HepG2 (cell line): ENCODE data around the gene CAPN9. TPM values are rescaled to one million over a fixed set of nuclear protein-coding genes. Genes with fewer than 3 reads are reported as not detected.

ENCODE experiments used
- ATM ChIP-seq: fragments of 450-650 bp; IDR thresholded peaks from 2 replicates; pipeline ENCODE4 v1.7.1; 2017; ENCODE audit warnings: mild to moderate bottlenecking, borderline replicate concordance
- CAMTA2 ChIP-seq: sonication (generic); formaldehyde crosslinking; IDR thresholded peaks from 2 replicates; pipeline ENCODE4 v1.4.0; 2020; ENCODE audit warnings: mild to moderate bottlenecking, missing genetic modification reagents, borderline replicate concordance
- CEBPB ChIP-seq: IDR thresholded peaks from 2 replicates; pipeline ENCODE4 v1.6.1; 2011; ENCODE audit warnings: low read depth, low read length, improper control_type of control experiment, borderline replicate concordance
- DNMT1 ChIP-seq: sonication (generic); formaldehyde crosslinking; IDR thresholded peaks from 2 replicates; pipeline ENCODE4 v1.5.1; 2020; ENCODE audit warnings: mild to moderate bottlenecking, missing genetic modification reagents
- ESRRA ChIP-seq: sonication (generic); formaldehyde crosslinking; IDR thresholded peaks from 2 replicates; pipeline ENCODE4 v1.5.1; 2020; ENCODE audit warnings: mild to moderate bottlenecking, low read depth, missing genetic modification reagents
- FOSL2 ChIP-seq: sonication (generic); formaldehyde crosslinking; IDR thresholded peaks from 2 replicates; pipeline ENCODE4 v1.4.0; 2020; ENCODE audit warnings: missing genetic modification reagents
- FOXK1 ChIP-seq: sonication (generic); formaldehyde crosslinking; IDR thresholded peaks from 2 replicates; pipeline ENCODE4 v1.4.0; 2020; ENCODE audit warnings: low read depth, missing genetic modification reagents, borderline replicate concordance
- HNRNPLL ChIP-seq: fragments of 200-400 bp; formaldehyde crosslinking; IDR thresholded peaks from 2 replicates; pipeline ENCODE4 v1.6.1; 2017; ENCODE audit warnings: mild to moderate bottlenecking, low read depth, low read length; ENCODE audit not compliant: poor library complexity, severe bottlenecking
- HOXA3 ChIP-seq: sonication (generic); formaldehyde crosslinking; IDR thresholded peaks from 2 replicates; pipeline ENCODE4 v1.5.0; 2020; ENCODE audit warnings: missing genetic modification reagents
- HOXA5 ChIP-seq: sonication (generic); formaldehyde crosslinking; IDR thresholded peaks from 2 replicates; pipeline ENCODE4 v1.4.0; 2020; ENCODE audit warnings: missing genetic modification reagents
- JUND ChIP-seq: sonication (generic); formaldehyde crosslinking; IDR thresholded peaks from 2 replicates; pipeline ENCODE4 v1.8.0; 2022; ENCODE audit warnings: mild to moderate bottlenecking, missing genetic modification reagents
- NFKBIZ ChIP-seq: IDR thresholded peaks from 2 replicates; pipeline ENCODE4 v1.6.1; 2018; ENCODE audit warnings: missing genetic modification reagents, missing compliant biosample characterization
- RXRA ChIP-seq: sonication (generic); formaldehyde crosslinking; IDR thresholded peaks from 2 replicates; pipeline ENCODE4 v1.5.1; 2020; ENCODE audit warnings: missing genetic modification reagents
- U2AF1 ChIP-seq: fragments of 200-400 bp; formaldehyde crosslinking; optimal IDR thresholded peaks from 2 replicates; pipeline ENCODE3; 2017; ENCODE audit warnings: mild to moderate bottlenecking, low read depth, low read length
- ZNF350 ChIP-seq: sonication (generic); formaldehyde crosslinking; IDR thresholded peaks from 2 replicates; pipeline ENCODE4 v1.4.0; 2020; ENCODE audit warnings: mild to moderate bottlenecking, low read depth, missing genetic modification reagents, borderline replicate concordance
- ZNF737 ChIP-seq: sonication (generic); formaldehyde crosslinking; IDR thresholded peaks from 2 replicates; pipeline ENCODE4 v1.5.0; 2020; ENCODE audit warnings: missing genetic modification reagents, mild to moderate bottlenecking, borderline replicate concordance
- ZNF781 ChIP-seq: sonication (generic); formaldehyde crosslinking; IDR thresholded peaks from 2 replicates; pipeline ENCODE4 v1.5.1; 2020; ENCODE audit warnings: borderline replicate concordance, mild to moderate bottlenecking, missing genetic modification reagents; ENCODE audit errors: not compliant biosample characterization
- polyA plus RNA-seq, 8 experiments: library from polyadenylated mRNA; depleted of rRNA in 3 of 8; stranded (reverse) in 7 of 8; unstranded in 1 of 8; fragments of >200 nt; fragmentation: Illumina TruSeq in 4 of 8; extraction: Trizol in 4 of 8; gene quantifications; 2 replicates each; pipeline versions ENCODE4 v1.2.1 to v1.2.3, GENCODE V29; 2011 to 2016; ENCODE audit warnings: low read depth in 4 of 8, missing spikeins in 1 of 8, mixed read lengths in 1 of 8; ENCODE audit not compliant: insufficient read depth in 1 of 8
- total RNA-seq, 5 experiments: library from RNA; depleted of rRNA; stranded (reverse); fragments of >200 nt; fragmentation: Illumina TruSeq; extraction: Trizol; gene quantifications; 2 replicates each; pipeline ENCODE4 v1.2.3, GENCODE V29; 2016; ENCODE audit warnings: low read depth in 1 of 5
- TF ChIP-seq, protein P1 (sequence below): sonication (generic); formaldehyde crosslinking; conservative IDR thresholded peaks from 2 replicates; pipeline ENCODE4 v1.4.0; 2020; ENCODE audit warnings: mild to moderate bottlenecking, missing genetic modification reagents, moderate library complexity
- TF ChIP-seq, protein P2 (sequence below): sonication (generic); formaldehyde crosslinking; IDR thresholded peaks from 2 replicates; pipeline ENCODE4 v1.9.0; 2021; ENCODE audit warnings: missing genetic modification reagents, mild to moderate bottlenecking, borderline replicate concordance

CAPN9 gene
- total and polyA plus RNA-seq, 2 of the 13 experiments (the other 11 are each of a cell fraction or from before 2014, with no cell fraction given), result 0.04 to 0.31 TPM

DNA sequence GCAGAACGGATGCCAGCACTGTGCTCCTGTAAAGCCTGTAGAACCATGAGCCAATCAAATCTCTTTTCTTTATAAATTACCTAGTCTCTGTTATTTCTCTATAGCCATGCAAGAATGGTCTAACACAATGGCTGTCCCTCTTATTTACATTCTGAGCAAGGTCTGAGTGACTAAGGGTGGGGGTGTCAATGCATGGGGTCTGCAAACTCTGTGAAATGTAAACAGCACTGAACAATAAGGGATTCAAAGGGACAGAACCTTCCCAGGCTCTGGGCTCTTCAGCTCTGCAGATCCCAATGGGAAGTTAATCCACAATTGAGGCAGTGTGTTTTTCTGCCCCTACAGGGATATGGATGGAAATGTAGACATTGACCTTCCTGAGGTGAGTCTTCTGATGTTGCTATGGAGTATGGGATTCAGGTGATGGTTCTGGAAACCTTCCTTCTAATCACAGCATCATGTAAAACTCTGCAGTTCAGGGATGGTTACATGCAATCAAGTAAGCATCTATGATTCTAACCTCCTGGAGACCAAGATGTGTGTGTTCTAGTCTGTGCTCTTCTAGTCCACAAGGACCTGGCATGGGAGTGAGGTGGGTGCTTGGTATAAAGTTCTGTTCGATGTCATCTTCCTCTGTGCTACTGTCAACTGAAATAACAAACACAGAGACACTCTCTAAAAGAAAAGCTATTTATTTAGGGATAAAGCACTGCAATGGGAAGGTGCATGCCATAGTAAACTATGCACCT lies 38.6 kb downstream of the CAPN9 start (continued):
- TF ChIP-seq HOXA3 (CRISPR knock-in tag) (no peak), FOSL2 (CRISPR knock-in tag) (peak; percentile 68), HNRNPLL (no peak), ZNF737 (no peak), ZNF781 (CRISPR knock-in tag) (no peak), NFKBIZ (CRISPR knock-in tag) (no peak), CEBPB (no peak), CAMTA2 (CRISPR knock-in tag) (no peak), ESRRA (CRISPR knock-in tag) (no peak), HOXA5 (CRISPR knock-in tag) (no peak), U2AF1 (no peak), RXRA (CRISPR knock-in tag) (no peak), DNMT1 (CRISPR knock-in tag) (no peak), ATM (no peak), ZNF350 (CRISPR knock-in tag) (no peak), JUND (CRISPR knock-in tag) (no peak), FOXK1 (CRISPR knock-in tag) (peak; percentile 70; the same call in 1 of the 2 replicates)
- TF ChIP-seq, protein P1, sequence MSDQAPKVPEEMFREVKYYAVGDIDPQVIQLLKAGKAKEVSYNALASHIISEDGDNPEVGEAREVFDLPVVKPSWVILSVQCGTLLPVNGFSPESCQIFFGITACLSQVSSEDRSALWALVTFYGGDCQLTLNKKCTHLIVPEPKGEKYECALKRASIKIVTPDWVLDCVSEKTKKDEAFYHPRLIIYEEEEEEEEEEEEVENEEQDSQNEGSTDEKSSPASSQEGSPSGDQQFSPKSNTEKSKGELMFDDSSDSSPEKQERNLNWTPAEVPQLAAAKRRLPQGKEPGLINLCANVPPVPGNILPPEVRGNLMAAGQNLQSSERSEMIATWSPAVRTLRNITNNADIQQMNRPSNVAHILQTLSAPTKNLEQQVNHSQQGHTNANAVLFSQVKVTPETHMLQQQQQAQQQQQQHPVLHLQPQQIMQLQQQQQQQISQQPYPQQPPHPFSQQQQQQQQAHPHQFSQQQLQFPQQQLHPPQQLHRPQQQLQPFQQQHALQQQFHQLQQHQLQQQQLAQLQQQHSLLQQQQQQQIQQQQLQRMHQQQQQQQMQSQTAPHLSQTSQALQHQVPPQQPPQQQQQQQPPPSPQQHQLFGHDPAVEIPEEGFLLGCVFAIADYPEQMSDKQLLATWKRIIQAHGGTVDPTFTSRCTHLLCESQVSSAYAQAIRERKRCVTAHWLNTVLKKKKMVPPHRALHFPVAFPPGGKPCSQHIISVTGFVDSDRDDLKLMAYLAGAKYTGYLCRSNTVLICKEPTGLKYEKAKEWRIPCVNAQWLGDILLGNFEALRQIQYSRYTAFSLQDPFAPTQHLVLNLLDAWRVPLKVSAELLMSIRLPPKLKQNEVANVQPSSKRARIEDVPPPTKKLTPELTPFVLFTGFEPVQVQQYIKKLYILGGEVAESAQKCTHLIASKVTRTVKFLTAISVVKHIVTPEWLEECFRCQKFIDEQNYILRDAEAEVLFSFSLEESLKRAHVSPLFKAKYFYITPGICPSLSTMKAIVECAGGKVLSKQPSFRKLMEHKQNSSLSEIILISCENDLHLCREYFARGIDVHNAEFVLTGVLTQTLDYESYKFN (CRISPR knock-in tag), result no peak; the same call in 1 of the 2 replicates
- TF ChIP-seq, protein P2, sequence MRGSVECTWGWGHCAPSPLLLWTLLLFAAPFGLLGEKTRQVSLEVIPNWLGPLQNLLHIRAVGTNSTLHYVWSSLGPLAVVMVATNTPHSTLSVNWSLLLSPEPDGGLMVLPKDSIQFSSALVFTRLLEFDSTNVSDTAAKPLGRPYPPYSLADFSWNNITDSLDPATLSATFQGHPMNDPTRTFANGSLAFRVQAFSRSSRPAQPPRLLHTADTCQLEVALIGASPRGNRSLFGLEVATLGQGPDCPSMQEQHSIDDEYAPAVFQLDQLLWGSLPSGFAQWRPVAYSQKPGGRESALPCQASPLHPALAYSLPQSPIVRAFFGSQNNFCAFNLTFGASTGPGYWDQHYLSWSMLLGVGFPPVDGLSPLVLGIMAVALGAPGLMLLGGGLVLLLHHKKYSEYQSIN (CRISPR knock-in tag), result no peak
- TF ChIP-seq, all 625 proteins: peak for 35
